Activated T-cell treated with anti-CD3 and anti-CD28 coated beads, Interleukin-2, amount 50 U/mL, for 24 hours (primary cell): Measurements from ENCODE around the gene BANP.
"Not testable (repeated sequence)": the region's sequence is repeated elsewhere in the genome, so short reads cannot be mapped to it uniquely, and the experiment has no call there.

Source experiments
- DNase-seq: peaks from one replicate; pipeline ENCODE4 v3.0.0-alpha.2; 2020
- H3K27ac Mint-ChIP-seq: 2 replicates; pipeline ENCODE4 v1.8.0; 2020; ENCODE audit warnings: mild to moderate bottlenecking, mixed read lengths
- H3K27me3 Mint-ChIP-seq: 2 replicates; pipeline ENCODE4 v1.8.0; 2020; ENCODE audit warnings: mixed read lengths
- H3K36me3 Mint-ChIP-seq: 2 replicates; pipeline ENCODE4 v1.8.0; 2020; ENCODE audit warnings: low read depth, mixed read lengths
- H3K4me1 Mint-ChIP-seq: 2 replicates; pipeline ENCODE4 v1.8.0; 2020; ENCODE audit warnings: low read depth, mixed read lengths
- H3K4me3 Mint-ChIP-seq: 2 replicates; pipeline ENCODE4 v1.8.0; 2020; ENCODE audit warnings: mild to moderate bottlenecking, moderate library complexity, mixed read lengths
- H3K9me3 Mint-ChIP-seq: 2 replicates; pipeline ENCODE4 v1.8.0; 2020; ENCODE audit warnings: mixed read lengths

Gene BANP

DNA sequence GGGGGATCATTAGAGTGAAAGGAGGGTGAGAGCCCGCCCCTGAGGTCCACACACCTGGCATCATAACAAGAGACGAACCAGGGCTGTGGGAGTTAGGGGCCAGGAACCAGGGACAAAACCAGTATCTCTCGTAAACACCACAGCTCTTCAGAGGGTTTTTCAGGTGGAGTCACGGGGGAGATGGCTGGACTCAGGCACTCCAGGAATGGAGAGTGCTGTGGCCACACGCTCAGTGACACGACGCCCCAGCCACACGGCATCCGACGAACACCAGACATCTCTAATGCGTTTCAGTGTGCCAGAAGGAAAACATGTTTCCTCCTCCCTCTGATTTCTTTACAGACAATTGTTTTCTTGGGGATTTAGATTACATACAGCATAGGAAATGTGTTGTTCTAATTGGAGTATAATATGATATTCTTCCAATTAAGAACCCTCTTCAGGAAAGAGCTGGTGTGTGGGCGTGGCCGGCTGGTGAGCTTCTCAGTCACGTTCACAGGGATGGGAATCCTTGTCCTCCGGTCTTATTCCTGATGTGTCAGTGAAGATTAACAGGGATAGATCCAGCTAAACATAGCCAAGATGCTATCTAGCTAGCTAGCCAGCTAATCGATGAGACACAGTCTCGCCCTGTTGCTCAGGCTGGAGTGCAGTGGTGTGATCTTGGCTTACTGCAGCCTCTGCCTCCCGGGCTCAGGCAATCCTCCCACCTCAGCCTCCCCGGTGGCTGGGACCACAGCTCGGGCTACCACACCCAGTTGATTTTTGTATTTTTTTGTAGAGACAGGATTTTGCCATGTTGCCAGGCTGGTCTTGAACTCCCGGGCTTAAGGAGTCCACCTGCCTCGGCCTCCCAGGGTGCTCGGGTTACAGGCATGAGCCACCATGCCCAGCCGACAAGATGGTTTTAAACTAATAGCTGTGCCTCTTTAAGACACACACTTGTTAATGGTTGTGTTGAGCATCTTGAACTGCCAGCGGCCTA, 98.6 kb downstream of the BANP start:
- Mint-ChIP-seq H3K4me1 (no peaks in the 10 kb centered on the region), H3K27ac (no peak overlapping the region), H3K9me3 (no peaks in the 10 kb centered on the region), H3K27me3 (no peaks in the 10 kb centered on the region), H3K36me3 (peaks cover 57% of the 10 kb centered on the region), H3K4me3 (no peak overlapping the region)
- no peak for DNase-seq

DNA sequence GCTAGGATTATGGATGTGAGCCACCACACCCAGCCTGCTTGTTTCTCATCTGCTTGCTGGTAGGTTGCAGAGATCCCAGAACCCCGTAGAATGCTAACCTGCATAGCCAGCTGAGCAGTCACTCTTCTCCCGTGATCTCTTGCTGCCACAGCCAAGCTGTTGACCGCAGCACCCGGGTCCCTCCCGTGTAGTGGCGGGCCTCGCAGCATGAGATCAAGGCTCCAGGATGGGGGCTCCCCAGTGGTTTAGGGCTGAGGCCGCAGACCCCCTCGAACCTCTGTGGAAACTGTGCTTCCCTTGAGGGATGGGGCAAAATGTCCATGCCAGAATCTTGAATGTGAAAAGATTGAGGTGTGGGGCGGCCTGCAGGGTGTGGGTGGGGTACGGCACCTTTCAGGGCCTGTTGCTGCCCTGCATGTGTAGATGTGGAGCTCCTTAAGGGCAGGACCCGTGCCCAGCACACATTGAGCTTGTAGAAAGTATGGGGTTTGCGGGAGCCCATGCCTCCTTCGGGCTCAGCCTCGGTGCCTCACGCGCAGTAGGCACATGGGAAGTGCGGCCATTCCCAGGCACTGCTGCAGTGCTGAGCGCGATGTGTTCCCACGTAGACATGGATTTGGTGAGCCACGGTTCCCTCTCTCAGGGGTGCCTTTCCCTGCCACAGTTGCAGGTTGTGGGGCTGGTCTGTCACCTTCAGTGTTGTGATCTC, 99.9 kb downstream of the BANP start:
- Mint-ChIP-seq H3K4me1 (no peaks in the 10 kb centered on the region), H3K9me3 (no peaks in the 10 kb centered on the region), H3K27ac (no peak overlapping the region), H3K4me3 (no peak overlapping the region), H3K36me3 (peaks cover 55% of the 10 kb centered on the region), H3K27me3 (no peaks in the 10 kb centered on the region)
- DNase-seq = no peak

DNA sequence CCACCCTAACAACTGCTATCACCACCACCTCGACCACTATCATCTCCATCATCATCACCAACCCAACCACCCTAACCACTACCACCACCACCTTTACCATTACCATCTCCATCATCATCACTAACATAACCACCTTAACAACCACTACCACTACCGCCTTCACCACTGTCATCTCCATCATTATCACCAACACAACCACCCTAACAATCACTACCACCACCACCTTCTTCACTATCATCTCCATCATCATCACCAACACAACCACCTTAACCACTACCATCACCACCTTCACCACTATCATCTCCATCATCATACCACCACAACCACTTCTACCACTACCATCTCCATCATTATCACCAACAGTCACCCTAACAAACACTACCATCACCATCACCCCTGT, 101.4 kb downstream of the BANP start:
- no peak for DNase-seq
- no peak overlapping the region for H3K4me3 Mint-ChIP-seq
- no peaks in the 10 kb centered on the region for H3K9me3 Mint-ChIP-seq
- H3K27me3 Mint-ChIP-seq = no peaks in the 10 kb centered on the region
- no peak overlapping the region for H3K27ac Mint-ChIP-seq
- H3K36me3 Mint-ChIP-seq = peaks cover 59% of the 10 kb centered on the region
- no peaks in the 10 kb centered on the region for H3K4me1 Mint-ChIP-seq

DNA sequence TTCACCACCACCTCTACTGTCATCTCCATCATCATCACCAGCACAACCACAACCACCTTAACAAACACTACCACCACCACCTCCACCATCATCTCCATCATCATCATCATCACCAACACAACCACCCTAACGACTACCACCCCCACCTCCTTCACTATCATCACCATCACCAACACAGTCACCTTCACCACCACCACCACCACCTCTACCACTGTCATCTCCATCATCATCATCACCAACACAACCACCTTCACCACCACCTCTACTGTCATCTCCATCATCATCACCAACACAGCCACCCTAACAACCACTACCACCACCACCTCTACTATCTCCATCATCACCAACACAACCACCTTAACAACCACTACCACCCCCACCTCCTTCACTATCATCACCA, 102.2 kb downstream of the BANP start:
- not testable (repeated sequence) for H3K27me3 Mint-ChIP-seq, H3K4me1 Mint-ChIP-seq, H3K4me3 Mint-ChIP-seq, H3K27ac Mint-ChIP-seq, H3K9me3 Mint-ChIP-seq, DNase-seq
- H3K36me3 Mint-ChIP-seq = peaks cover 57% of the 10 kb centered on the region

DNA sequence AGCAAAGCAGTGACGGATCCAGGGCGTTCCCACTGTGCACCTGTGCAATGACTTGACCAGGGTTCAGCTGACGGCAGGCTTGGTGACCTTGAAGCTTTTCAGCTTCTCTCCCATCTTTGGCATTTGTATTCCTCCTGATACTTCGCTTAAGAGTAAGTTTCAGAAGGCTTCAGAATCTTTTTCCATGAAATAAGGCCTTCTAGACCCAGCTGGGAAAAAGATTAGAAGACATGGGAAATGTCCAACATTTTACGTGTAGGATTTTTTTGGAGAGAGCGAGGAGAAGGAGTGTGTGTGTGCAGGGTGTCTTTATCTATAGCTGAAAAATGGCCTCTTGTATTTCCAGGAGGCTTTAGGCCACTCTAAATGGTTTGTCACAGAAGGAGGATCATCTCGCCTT, 104.1 kb downstream of the BANP start:
- Mint-ChIP-seq H3K27ac (no peak overlapping the region), H3K9me3 (no peaks in the 10 kb centered on the region), H3K36me3 (peaks cover 51% of the 10 kb centered on the region), H3K4me3 (no peak overlapping the region), H3K4me1 (no peaks in the 10 kb centered on the region), H3K27me3 (no peaks in the 10 kb centered on the region)
- DNase-seq = no peak

DNA sequence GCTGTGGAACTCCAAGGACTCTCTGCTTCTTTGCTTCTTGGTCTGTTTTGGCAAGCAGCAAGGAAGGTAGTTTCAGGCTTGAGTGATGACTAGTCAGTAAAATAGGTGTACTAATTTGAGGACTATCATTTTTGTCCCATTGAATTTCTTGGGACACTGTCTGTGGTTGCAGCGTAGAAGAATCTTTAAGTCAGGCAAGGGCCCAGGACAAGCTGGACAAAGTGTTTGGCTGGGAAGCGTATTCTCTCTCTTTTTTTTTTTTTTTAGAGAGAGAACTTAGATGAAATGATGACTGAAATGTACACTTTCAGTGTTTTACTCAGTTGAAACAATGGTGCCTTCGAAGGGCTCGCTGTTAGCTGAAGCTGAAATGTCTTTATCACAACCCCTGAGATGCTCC, 105.0 kb downstream of the BANP start:
- DNase-seq = no peak
- Mint-ChIP-seq H3K27ac (peak overlapping the region; percentile 29), H3K36me3 (peaks cover 49% of the 10 kb centered on the region), H3K4me1 (no peaks in the 10 kb centered on the region), H3K27me3 (no peaks in the 10 kb centered on the region), H3K9me3 (no peaks in the 10 kb centered on the region), H3K4me3 (no peak overlapping the region)

DNA sequence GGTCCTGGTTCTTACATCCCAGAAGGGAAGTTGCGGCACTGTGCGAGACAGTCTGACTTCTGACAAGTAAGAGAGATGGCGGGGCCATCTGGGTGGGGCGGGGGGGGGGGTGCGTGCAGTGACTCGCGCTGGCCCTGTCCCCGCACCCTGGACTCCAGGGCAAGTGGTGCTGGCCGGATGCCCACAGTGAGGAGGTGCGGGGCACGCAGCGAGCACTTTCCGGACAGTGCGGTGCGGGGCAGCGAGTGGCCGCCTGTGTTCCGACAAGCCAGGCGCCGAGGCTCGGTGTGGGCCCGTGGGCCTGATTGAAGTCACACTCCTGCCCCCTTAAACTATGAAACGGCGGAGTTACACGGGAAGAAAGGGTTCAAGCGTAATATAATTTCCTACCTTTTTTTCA, 106.4 kb downstream of the BANP start:
- Mint-ChIP-seq H3K4me1 (no peaks in the 10 kb centered on the region), H3K36me3 (peaks cover 52% of the 10 kb centered on the region), H3K9me3 (no peaks in the 10 kb centered on the region), H3K27me3 (no peaks in the 10 kb centered on the region), H3K4me3 (no peak overlapping the region), H3K27ac (no peak overlapping the region)
- no peak for DNase-seq

DNA sequence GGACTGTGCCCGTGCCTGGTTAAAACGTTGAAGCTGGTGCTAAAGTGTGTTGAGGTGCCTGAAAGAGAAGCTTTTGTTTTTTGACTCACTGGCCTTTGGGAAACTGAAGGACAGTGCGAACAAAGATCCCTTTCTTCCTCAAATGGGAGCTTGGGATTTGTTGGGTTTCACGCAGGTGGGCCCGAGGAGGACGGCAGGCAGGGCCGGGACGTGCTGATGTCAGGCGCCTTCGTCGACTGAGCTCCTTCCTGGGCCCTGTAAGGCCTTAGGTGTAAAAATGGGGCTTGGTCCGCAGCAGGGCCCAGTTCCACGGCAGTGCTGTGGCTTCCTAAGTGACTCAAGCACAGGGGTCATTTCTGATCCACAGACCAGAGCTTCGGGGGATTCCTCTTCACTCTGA, 106.9 kb downstream of the BANP start:
- Mint-ChIP-seq H3K36me3 (peaks cover 56% of the 10 kb centered on the region), H3K4me1 (no peaks in the 10 kb centered on the region), H3K27me3 (no peaks in the 10 kb centered on the region), H3K9me3 (no peaks in the 10 kb centered on the region), H3K4me3 (no peak overlapping the region), H3K27ac (no peak overlapping the region)
- no peak for DNase-seq

DNA sequence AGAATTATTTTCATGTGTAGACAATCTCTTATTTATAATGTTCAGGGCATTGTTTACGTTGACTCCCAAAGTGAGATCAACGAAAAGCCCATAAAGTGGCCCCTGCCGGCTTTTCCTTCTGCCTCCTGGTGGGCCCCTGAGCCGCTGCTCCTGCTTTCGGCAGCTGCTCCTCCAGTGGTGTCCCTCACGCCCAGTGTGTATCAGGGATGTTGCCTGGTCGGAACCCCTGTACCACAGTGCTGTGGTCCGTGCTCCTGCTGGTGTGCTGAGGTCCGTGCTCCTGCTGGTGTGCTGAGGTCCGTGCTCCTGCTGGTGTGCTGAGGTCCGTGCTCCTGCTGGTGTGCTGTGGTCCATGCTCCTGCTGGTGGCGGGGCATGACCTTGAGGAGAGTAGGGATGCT, 107.6 kb downstream of the BANP start:
- Mint-ChIP-seq H3K27ac (no peak overlapping the region), H3K4me3 (no peak overlapping the region), H3K4me1 (no peaks in the 10 kb centered on the region), H3K36me3 (peaks cover 63% of the 10 kb centered on the region), H3K9me3 (no peaks in the 10 kb centered on the region), H3K27me3 (no peaks in the 10 kb centered on the region)
- no peak for DNase-seq

DNA sequence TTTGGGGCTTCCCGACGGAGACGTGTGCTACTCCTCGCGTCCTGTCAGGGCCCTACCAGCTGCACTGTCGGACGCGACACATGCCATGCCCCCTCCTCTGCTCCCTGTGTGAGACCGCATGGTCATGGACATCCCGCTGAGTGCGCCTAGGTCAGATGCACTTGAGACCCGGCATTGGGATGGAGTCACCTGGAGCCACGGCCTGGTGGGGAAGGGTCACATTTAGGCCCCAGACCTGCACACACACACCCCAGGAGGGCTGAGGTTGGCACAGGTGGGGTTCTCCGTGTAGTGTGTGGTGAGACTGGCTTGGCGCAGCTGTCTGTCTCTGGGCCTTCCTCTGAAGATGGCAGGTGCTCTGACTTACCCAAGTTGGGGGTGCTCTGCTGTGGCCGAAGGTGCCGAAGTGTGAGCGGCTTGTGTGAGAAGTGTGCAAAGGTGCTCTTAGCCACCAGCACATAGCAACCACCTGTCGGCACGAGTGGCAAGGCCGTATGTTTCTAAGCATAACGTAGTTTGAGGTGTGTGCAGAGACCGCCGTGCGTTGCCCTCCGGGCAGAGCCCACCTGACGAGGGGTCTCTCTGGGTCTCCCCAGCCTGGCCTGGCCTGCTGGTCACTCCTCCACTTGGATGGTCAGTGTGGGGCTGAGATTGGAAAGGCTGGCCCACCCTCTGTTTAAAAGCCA, 108.6 kb downstream of the BANP start:
- no peaks in the 10 kb centered on the region for H3K4me1 Mint-ChIP-seq
- peaks cover 67% of the 10 kb centered on the region for H3K36me3 Mint-ChIP-seq

DNA sequence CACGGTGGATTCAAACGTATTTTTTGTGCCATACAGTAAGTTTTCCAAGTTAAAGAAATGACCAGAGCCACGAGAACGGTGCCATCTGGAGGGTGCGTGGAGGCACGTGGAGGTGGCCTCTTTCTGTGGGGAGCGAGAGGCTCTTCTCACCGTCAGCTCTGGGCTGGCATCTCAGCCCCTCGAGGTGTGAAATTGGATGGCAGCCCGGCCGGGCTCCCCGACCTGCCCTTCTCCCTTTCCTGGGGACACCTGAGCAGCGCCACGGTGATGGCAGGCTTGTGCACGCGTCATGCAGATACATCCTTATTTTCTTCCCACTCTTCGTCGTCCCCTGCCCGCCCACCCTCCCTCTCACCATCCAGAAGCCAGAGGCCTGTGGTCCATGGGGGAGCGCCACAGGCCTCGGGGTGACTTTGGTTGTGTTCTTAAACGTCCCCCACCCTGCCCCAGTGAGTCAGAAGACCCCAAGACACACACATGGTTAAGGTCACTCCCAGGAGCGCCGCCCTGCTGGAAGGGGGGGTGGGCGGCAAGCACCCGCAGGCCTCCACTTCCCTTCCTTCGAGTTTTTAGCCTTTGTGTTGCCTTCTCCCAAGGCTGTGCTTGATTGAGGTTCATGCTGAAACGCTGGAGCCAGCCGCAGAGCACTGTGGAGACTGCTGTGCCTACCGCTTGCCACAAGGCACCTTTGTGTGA, 109.4 kb downstream of the BANP start:
- Mint-ChIP-seq H3K4me3 (no peak overlapping the region), H3K4me1 (no peaks in the 10 kb centered on the region), H3K27ac (no peak overlapping the region), H3K9me3 (no peaks in the 10 kb centered on the region), H3K27me3 (no peaks in the 10 kb centered on the region), H3K36me3 (peaks cover 62% of the 10 kb centered on the region)
- no peak for DNase-seq

More for the DNA sequence above, 108.6 kb downstream of the BANP start:
- Mint-ChIP-seq H3K9me3 (no peaks in the 10 kb centered on the region), H3K27me3 (no peaks in the 10 kb centered on the region), H3K4me3 (no peak overlapping the region), H3K27ac (no peak overlapping the region)
- no peak for DNase-seq

DNA sequence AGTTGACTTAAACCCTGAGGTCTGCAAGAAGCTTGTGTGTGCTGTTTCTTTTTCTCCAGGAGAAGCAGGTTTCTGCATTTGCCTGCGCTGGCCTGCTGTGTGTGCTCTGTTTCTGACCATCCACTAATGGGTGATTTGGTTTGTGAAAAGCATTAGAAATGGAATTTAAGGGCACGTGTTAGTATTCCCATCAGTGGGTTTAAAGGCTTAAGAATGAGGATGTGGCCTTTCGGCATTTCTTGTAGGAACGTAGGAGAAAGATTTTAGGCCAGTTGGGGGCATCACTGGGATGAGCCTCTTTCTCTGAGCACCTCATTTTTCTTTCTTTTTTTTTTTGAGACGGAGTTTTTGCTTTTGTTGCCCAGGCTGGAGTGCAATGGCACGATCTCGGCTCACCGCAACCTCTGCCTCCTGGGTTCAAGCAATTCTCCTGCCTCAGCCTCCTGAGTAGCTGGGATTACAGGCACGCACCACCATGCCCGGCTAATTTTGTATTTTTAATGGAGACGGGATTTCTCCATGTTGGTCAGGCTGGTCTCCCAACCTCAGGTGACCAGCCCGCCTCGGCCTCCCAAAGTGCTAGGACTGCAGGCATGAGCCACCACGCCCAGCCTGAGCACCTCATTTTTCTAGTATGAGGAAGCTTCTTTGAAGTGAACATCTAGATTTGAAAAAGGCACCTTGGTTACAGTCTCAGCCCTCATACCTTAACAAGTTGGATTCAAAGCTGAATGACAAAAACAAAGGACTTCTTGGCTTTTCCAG, 110.3 kb downstream of the BANP start:
- Mint-ChIP-seq H3K9me3 (no peaks in the 10 kb centered on the region), H3K27ac (peak overlapping the region; percentile 57), H3K27me3 (no peaks in the 10 kb centered on the region), H3K4me1 (no peaks in the 10 kb centered on the region), H3K36me3 (peaks cover 64% of the 10 kb centered on the region), H3K4me3 (no peak overlapping the region)
- DNase-seq = no peak

DNA sequence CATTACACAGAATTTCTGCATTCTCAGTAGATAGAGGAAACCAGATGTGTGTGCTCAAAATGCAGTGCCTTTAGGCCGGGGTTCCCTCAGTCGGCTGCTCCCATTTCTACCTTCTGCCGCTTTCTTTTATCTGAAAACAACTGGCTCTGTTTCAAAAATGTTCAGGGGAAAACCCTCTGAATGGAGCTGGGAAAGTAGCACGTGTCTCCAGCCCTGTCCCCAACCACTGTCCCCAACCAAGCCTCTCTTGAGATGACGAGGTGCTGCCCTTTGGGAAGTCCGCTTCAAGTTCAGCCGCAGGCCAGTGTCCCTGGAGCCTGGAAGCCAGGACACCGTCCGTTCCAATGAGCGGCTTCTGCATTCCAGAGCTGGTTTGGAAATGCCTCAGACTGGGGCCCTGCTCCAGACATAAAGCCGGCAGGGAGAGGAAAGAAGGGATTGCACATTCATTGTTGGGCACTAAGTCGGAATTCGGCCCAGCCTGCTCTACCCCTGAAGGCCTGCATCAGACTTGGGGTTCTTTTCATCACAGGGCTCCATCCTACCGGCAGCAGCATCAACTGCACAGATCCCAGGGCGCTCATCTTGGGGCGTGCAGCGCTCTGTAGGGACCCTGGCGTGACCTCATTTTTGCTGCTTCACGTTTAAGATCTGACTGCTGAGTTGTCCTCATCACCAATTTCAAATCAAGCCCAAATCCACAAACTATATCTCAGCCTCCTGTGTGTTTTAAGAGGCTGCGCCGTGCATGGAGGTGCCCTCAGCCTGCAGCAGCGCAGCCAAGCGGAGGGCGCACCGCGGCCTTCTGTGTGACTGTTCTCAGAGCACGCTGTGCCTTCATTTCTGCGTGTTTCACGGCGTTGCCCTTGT, 111.3 kb downstream of the BANP start:
- no peak overlapping the region for H3K27ac Mint-ChIP-seq
- H3K4me1 Mint-ChIP-seq = no peaks in the 10 kb centered on the region

More for the DNA sequence above, 111.3 kb downstream of the BANP start:
- Mint-ChIP-seq H3K36me3 (peaks cover 62% of the 10 kb centered on the region), H3K27me3 (no peaks in the 10 kb centered on the region), H3K9me3 (no peaks in the 10 kb centered on the region), H3K4me3 (no peak overlapping the region)
- no peak for DNase-seq
